H9 (cell line): Measurements from ENCODE around the gene PUM1. TPM values are rescaled to one million over a fixed set of nuclear protein-coding genes. Genes with fewer than 3 reads are reported as not detected.

ENCODE experiments used
- DNase-seq: peaks from one replicate; pipeline ENCODE4 v3.0.0-alpha.2; 2017
- H2AFZ ChIP-seq: one replicate; pipeline ENCODE4 v1.6.1; 2013; ENCODE audit warnings: mild to moderate bottlenecking, low read length, control low read depth, moderate library complexity
- H2AK5ac ChIP-seq: 2 replicates; pipeline ENCODE4 v1.6.1; 2013; ENCODE audit warnings: low read length, control low read depth, mixed read lengths; ENCODE audit not compliant: insufficient read length
- H2BK120ac ChIP-seq: one replicate; pipeline ENCODE4 v1.6.1; 2013; ENCODE audit warnings: low read depth, mild to moderate bottlenecking, low read length, control low read depth, inconsistent platforms; ENCODE audit not compliant: poor library complexity, severe bottlenecking
- H2BK12ac ChIP-seq: 2 replicates; pipeline ENCODE4 v1.6.1; 2013; ENCODE audit warnings: low read length, control low read depth, mixed read lengths, low read depth; ENCODE audit not compliant: insufficient read length
- H2BK15ac ChIP-seq: 2 replicates; pipeline ENCODE4 v1.6.1; 2013; ENCODE audit warnings: low read depth, low read length, control low read depth
- H2BK20ac ChIP-seq: one replicate; pipeline ENCODE4 v1.6.1; 2013; ENCODE audit warnings: low read depth, mild to moderate bottlenecking, low read length, control low read depth, inconsistent platforms; ENCODE audit not compliant: poor library complexity, severe bottlenecking
- H2BK5ac ChIP-seq: 2 replicates; pipeline ENCODE4 v1.6.1; 2013; ENCODE audit warnings: low read length, control low read depth, mixed read lengths; ENCODE audit not compliant: insufficient read length
- H3K14ac ChIP-seq: 2 replicates; pipeline ENCODE4 v1.6.1; 2013; ENCODE audit warnings: low read length, control low read depth; ENCODE audit not compliant: insufficient read depth
- H3K18ac ChIP-seq: 2 replicates; pipeline ENCODE4 v1.6.1; 2013; ENCODE audit warnings: low read depth, mild to moderate bottlenecking, mixed read lengths, low read length, control low read depth; ENCODE audit not compliant: insufficient read length
- H3K23ac ChIP-seq: 2 replicates; pipeline ENCODE4 v1.6.1; 2013; ENCODE audit warnings: low read length, control low read depth, mixed read lengths, low read depth; ENCODE audit not compliant: insufficient read length
- H3K23me2 ChIP-seq: 2 replicates; pipeline ENCODE4 v1.6.1; 2013; ENCODE audit warnings: low read depth, mild to moderate bottlenecking, mixed read lengths, low read length, control low read depth; ENCODE audit not compliant: insufficient read length, poor library complexity, severe bottlenecking
- H3K27ac ChIP-seq: 2 replicates; pipeline ENCODE4 v1.5.1; 2013; ENCODE audit warnings: low read length, control low read depth, mixed read lengths, low read depth; ENCODE audit not compliant: insufficient read length
- H3K27me3 ChIP-seq: 2 replicates; pipeline ENCODE4 v1.6.1; 2013; ENCODE audit warnings: low read length, control low read depth, inconsistent platforms; ENCODE audit not compliant: insufficient read depth
- H3K4ac ChIP-seq: 2 replicates; pipeline ENCODE4 v1.6.1; 2013; ENCODE audit warnings: low read depth, mild to moderate bottlenecking, control low read depth, inconsistent platforms, low read length, moderate library complexity
- H3K4me1 ChIP-seq: 2 replicates; pipeline ENCODE4 v1.6.1; 2013; ENCODE audit warnings: low read length, control low read depth, inconsistent platforms; ENCODE audit not compliant: insufficient read depth
- H3K4me2 ChIP-seq: 2 replicates; pipeline ENCODE4 v1.6.1; 2013; ENCODE audit warnings: low read length, control low read depth, mixed read lengths; ENCODE audit not compliant: insufficient read length, insufficient read depth
- H3K56ac ChIP-seq: 2 replicates; pipeline ENCODE4 v1.6.1; 2013; ENCODE audit warnings: low read depth, mild to moderate bottlenecking, mixed read lengths, low read length, control low read depth; ENCODE audit not compliant: insufficient read length
- H3K79me1 ChIP-seq: 2 replicates; pipeline ENCODE4 v1.6.1; 2013; ENCODE audit warnings: low read depth, mild to moderate bottlenecking, moderate library complexity, low read length, control low read depth, inconsistent platforms; ENCODE audit not compliant: insufficient read depth, poor library complexity, severe bottlenecking
- H3K79me2 ChIP-seq: 2 replicates; pipeline ENCODE4 v1.6.1; 2013; ENCODE audit warnings: low read length, control low read depth, inconsistent platforms; ENCODE audit not compliant: insufficient read depth
- H3K9ac ChIP-seq: 2 replicates; pipeline ENCODE4 v1.6.1; 2013; ENCODE audit warnings: low read length, control low read depth, mixed read lengths; ENCODE audit not compliant: insufficient read length; ENCODE audit errors: extremely low read depth
- H3K9me3 ChIP-seq: one replicate; pipeline ENCODE4 v1.6.1; 2013; ENCODE audit warnings: low read depth, low read length, inconsistent platforms; ENCODE audit not compliant: control insufficient read depth
- H3T11ph ChIP-seq: one replicate; pipeline ENCODE4 v1.6.1; 2013; ENCODE audit warnings: mild to moderate bottlenecking, low read length, control low read depth, inconsistent platforms
- H4K20me1 ChIP-seq: one replicate; pipeline ENCODE4 v1.6.1; 2013; ENCODE audit not compliant: control insufficient read depth, insufficient read length, insufficient read depth
- H4K5ac ChIP-seq: 2 replicates; pipeline ENCODE4 v1.6.1; 2013; ENCODE audit warnings: low read depth, mild to moderate bottlenecking, mixed read lengths, low read length, control low read depth; ENCODE audit not compliant: insufficient read length
- H4K8ac ChIP-seq: replicated peaks from 2 replicates; pipeline ENCODE4 v1.6.1; 2013; ENCODE audit warnings: low read length, control low read depth, mixed read lengths, low read depth; ENCODE audit not compliant: insufficient read length
- H4K91ac ChIP-seq: 2 replicates; pipeline ENCODE4 v1.6.1; 2013; ENCODE audit warnings: low read depth, mild to moderate bottlenecking, moderate library complexity, mixed read lengths, low read length, control low read depth; ENCODE audit not compliant: insufficient read length
- H3K27ac Mint-ChIP-seq, 3 experiments: 2 replicates in 2 of 3; 3 replicates in 1 of 3; pipeline ENCODE4 v1.8.0; 2020 to 2021; ENCODE audit warnings: mixed read lengths in 3 of 3, mild to moderate bottlenecking in 1 of 3, moderate library complexity in 1 of 3
- H3K27me3 Mint-ChIP-seq: 2 replicates; pipeline ENCODE4 v1.8.0; 2021; ENCODE audit warnings: low read depth, mild to moderate bottlenecking, moderate library complexity, mixed read lengths
- H3K36me3 Mint-ChIP-seq, 3 experiments: 2 replicates in 2 of 3; 3 replicates in 1 of 3; pipeline ENCODE4 v1.8.0; 2020 to 2021; ENCODE audit warnings: low read depth in 3 of 3, mixed read lengths in 3 of 3; ENCODE audit not compliant: insufficient read depth in 1 of 3
- H3K4me1 Mint-ChIP-seq, 2 experiments: 2 replicates each; pipeline ENCODE4 v1.8.0; 2020; ENCODE audit warnings: mixed read lengths in 2 of 2
- H3K4me3 Mint-ChIP-seq, 2 experiments: 2 replicates in 1 of 2; 3 replicates in 1 of 2; pipeline ENCODE4 v1.8.0; 2020 to 2021; ENCODE audit warnings: mild to moderate bottlenecking in 2 of 2, mixed read lengths in 2 of 2, moderate library complexity in 1 of 2
- H3K9me3 Mint-ChIP-seq, 2 experiments: 2 replicates in 1 of 2; 3 replicates in 1 of 2; pipeline ENCODE4 v1.8.0; 2020; ENCODE audit warnings: mild to moderate bottlenecking in 2 of 2, mixed read lengths in 2 of 2, moderate library complexity in 1 of 2
- CTCF ChIP-seq: fragments of 200-600 bp; sonication (generic); conservative IDR thresholded peaks from 3 replicates; pipeline ENCODE4 v1.8.0; 2021; ENCODE audit warnings: antibody characterized with exemption, mild to moderate bottlenecking
- WGBS: extraction: QIAGEN DNeasy Blood & Tissue Kit; methylation state at CpG from one replicate; pipeline ENCODE4 v1.1.7; 2013; ENCODE audit warnings: missing lambda C conversion rate, low lambda C conversion rate, mixed read lengths; ENCODE audit not compliant: insufficient read length; ENCODE audit errors: extremely low coverage; 5-methylcytosine and 5-hydroxymethylcytosine counted together
- total RNA-seq: library from RNA; stranded (reverse); gene quantifications from 2 replicates; pipeline ENCODE4 v1.2.1, GENCODE V29; 2021

The PUM1 gene
- total RNA-seq, 1 experiment from 2014 or later, result 164 TPM

- Histone ChIP-seq H2AK5ac (no peak overlapping the region), H4K91ac (no peak overlapping the region), H3K9ac (no peak overlapping the region), H2BK120ac (no peak overlapping the region), H3K14ac (no peak overlapping the region), H2BK12ac (no peak overlapping the region), H2BK20ac (no peak overlapping the region), H2BK15ac (no peak overlapping the region), H3K23ac (no peak overlapping the region), H3K4me2 (no peak overlapping the region), H3K56ac (no peak overlapping the region), H4K20me1 (no peaks in the 10 kb centered on the region), H3K23me2 (no peaks in the 10 kb centered on the region), H3K9me3 (no peaks in the 10 kb centered on the region), H3K27ac (no peak overlapping the region), H2BK5ac (no peak overlapping the region), H3K79me1 (no peaks in the 10 kb centered on the region), H3T11ph (no peak overlapping the region), H4K8ac (no peak overlapping the region), H3K4me1 (no peaks in the 10 kb centered on the region), H3K18ac (no peak overlapping the region), H3K4ac (no peak overlapping the region), H3K27me3 (no peaks in the 10 kb centered on the region), H3K79me2 (no peaks in the 10 kb centered on the region), H2AFZ (no peak overlapping the region), H4K5ac (no peak overlapping the region)
- H3K27me3 Mint-ChIP-seq, result no peaks in the 10 kb centered on the region; the same call in none of the 2 replicates
- peaks cover 4 to 14% of the 10 kb centered on the region in 2 experiments; a peak in 3 of 4 replicates for H3K4me1 Mint-ChIP-seq
- H3K4me3 Mint-ChIP-seq, result no peak overlapping the region
- no peak overlapping the region for H3K27ac Mint-ChIP-seq
- DNase-seq, result peak; percentile 9
- no peaks in the 10 kb centered on the region for H3K36me3 Mint-ChIP-seq
- H3K9me3 Mint-ChIP-seq, result no peaks in the 10 kb centered on the region
- no peak for TF ChIP-seq CTCF
- no CpG with 5 or more reads among the region's 12 CpGs for WGBS
Observed at GRCh38 chr1:30916296-30916695, 149.2 kb downstream of the PUM1 start.
